HG03354 (cell line): ENCODE data around the gene KCNK18.
A peak's percentile ranks its signal among the peaks of the same experiment; 100 is the strongest.
"Not testable (repeated sequence)": the region's sequence is repeated elsewhere in the genome, so short reads cannot be mapped to it uniquely, and the experiment has no call there.

Experiments used
- ATAC-seq: cut with Tn5 transposase; IDR thresholded peaks from one replicate; pipeline ENCODE4 v1.9.1; 2021; ENCODE audit warnings: mild to moderate bottlenecking; ENCODE audit not compliant: unreplicated experiment, poor library complexity, severe bottlenecking

KCNK18 gene

GRCh38 chr10:117217196-117217761, 20.0 kb downstream of the KCNK18 start:
- ATAC-seq: peak; percentile 58

GRCh38 chr10:117218654-117219053, 21.4 kb downstream of the KCNK18 start:
- ATAC-seq: no peak

GRCh38 chr10:117221156-117221711, 23.9 kb downstream of the KCNK18 start:
- no peak for ATAC-seq

- ATAC-seq: no peak
These were observed 25.3 kb downstream of the KCNK18 start for GRCh38 chr10:117222552-117222951.

GRCh38 chr10:117222976-117223692, 25.8 kb downstream of the KCNK18 start:
- ATAC-seq: no peak

GRCh38 chr10:117223693-117224430, 26.6 kb downstream of the KCNK18 start:
- no peak for ATAC-seq

- no peak for ATAC-seq
These were observed 27.6 kb downstream of the KCNK18 start for GRCh38 chr10:117224881-117225280.

- ATAC-seq: peak; percentile 72
These were observed 29.6 kb downstream of the KCNK18 start for GRCh38 chr10:117226813-117227451.

- ATAC-seq: no peak
These were observed 30.9 kb downstream of the KCNK18 start for GRCh38 chr10:117228210-117228609.

- not testable (repeated sequence) for ATAC-seq
These were observed 32.8 kb downstream of the KCNK18 start for GRCh38 chr10:117230107-117230506.

- ATAC-seq: peak; percentile 58
These were observed 40.2 kb downstream of the KCNK18 start for GRCh38 chr10:117237401-117237991.

GRCh38 chr10:117239051-117239450, 41.8 kb downstream of the KCNK18 start:
- ATAC-seq: no peak

- no peak for ATAC-seq
These were observed 42.7 kb downstream of the KCNK18 start for GRCh38 chr10:117239721-117240620.

GRCh38 chr10:117240621-117241529, 43.6 kb downstream of the KCNK18 start, which contains the start of gene SLC18A2:
Gene SLC18A2 (plus strand): TSS chr10:117241114. CDS start chr10:117241694, 580 bp downstream.
- no peak for ATAC-seq

GRCh38 chr10:117241541-117242462, 44.5 kb downstream of the KCNK18 start:
- ATAC-seq: no peak

GRCh38 chr10:117242463-117242832, 45.2 kb downstream of the KCNK18 start:
- no peak for ATAC-seq
